DND-41 (cell line): ENCODE data around the gene TIGD6.

ENCODE experiments used
- ATAC-seq: fragments of 200-7000 bp; cut with Tn5 transposase; 3 replicates; pipeline ENCODE4 v1.9.1; 2021; ENCODE audit warnings: low read depth; ENCODE audit not compliant: insufficient read depth
- DNase-seq: peaks from one replicate; pipeline ENCODE4 v3.0.0-alpha.2; 2020
- H2AFZ ChIP-seq: 2 replicates; pipeline ENCODE4 v1.6.0; 2012; ENCODE audit warnings: low read depth, low read length
- H3K27ac ChIP-seq: 2 replicates; pipeline ENCODE4 v1.5.1; 2012; ENCODE audit warnings: low read length, inconsistent platforms
- H3K27me3 ChIP-seq: fragments of 200-600 bp; sonication (generic); 2 replicates; pipeline ENCODE4 v1.6.0; 2012; ENCODE audit warnings: low read length, mild to moderate bottlenecking, inconsistent platforms; ENCODE audit not compliant: insufficient read depth, poor library complexity
- H3K36me3 ChIP-seq: 2 replicates; pipeline ENCODE4 v1.5.1; 2012; ENCODE audit warnings: low read length, inconsistent platforms; ENCODE audit not compliant: insufficient read depth
- H3K4me1 ChIP-seq: 2 replicates; pipeline ENCODE4 v1.5.1; 2012; ENCODE audit warnings: mild to moderate bottlenecking, low read length; ENCODE audit not compliant: insufficient read depth
- H3K4me2 ChIP-seq: 2 replicates; pipeline ENCODE4 v1.6.0; 2012; ENCODE audit warnings: mild to moderate bottlenecking, moderate library complexity, low read length, inconsistent platforms; ENCODE audit not compliant: insufficient read depth
- H3K4me3 ChIP-seq, 2 experiments: fragments of 200-600 bp in 1 of 2; shearing (Covaris generic) in 1 of 2; 2 replicates each; pipeline ENCODE4 v1.5.1; 2012 to 2016; ENCODE audit warnings: inconsistent platforms in 2 of 2, low read length in 2 of 2, mild to moderate bottlenecking in 2 of 2, low read depth in 1 of 2, moderate library complexity in 1 of 2
- H3K79me2 ChIP-seq: 2 replicates; pipeline ENCODE4 v1.6.0; 2012; ENCODE audit warnings: low read length, inconsistent platforms; ENCODE audit not compliant: insufficient read depth
- H3K9ac ChIP-seq: 2 replicates; pipeline ENCODE4 v1.6.0; 2012; ENCODE audit warnings: low read depth, mild to moderate bottlenecking, inconsistent platforms, low read length, moderate library complexity
- H3K9me3 ChIP-seq: 2 replicates; pipeline ENCODE4 v1.5.1; 2012; ENCODE audit warnings: low read length, moderate library complexity, mild to moderate bottlenecking, inconsistent platforms; ENCODE audit not compliant: insufficient read depth, severe bottlenecking
- H4K20me1 ChIP-seq: 2 replicates; pipeline ENCODE4 v1.6.0; 2012; ENCODE audit warnings: low read length; ENCODE audit not compliant: insufficient read depth
- CTCF ChIP-seq: IDR thresholded peaks from 2 replicates; pipeline ENCODE4 v1.5.1; 2012; ENCODE audit warnings: borderline replicate concordance, low read length, moderate library complexity, mild to moderate bottlenecking; ENCODE audit not compliant: poor library complexity, severe bottlenecking; ENCODE audit errors: extremely low read depth
- EZH2 ChIP-seq: IDR thresholded peaks from 3 replicates; pipeline ENCODE4 v1.6.1; 2012; ENCODE audit warnings: borderline replicate concordance, low read depth, mild to moderate bottlenecking, moderate library complexity, low read length, inconsistent platforms; ENCODE audit not compliant: severe bottlenecking

Gene TIGD6

GRCh38 chr5:150014456-150014855, 14.0 kb upstream of the TIGD6 start:
- no peak for TF ChIP-seq CTCF
- TF ChIP-seq EZH2 = no peak
- H2AFZ ChIP-seq = no peak overlapping the region
- no peak overlapping the region for H3K4me3 ChIP-seq
- peaks cover 13% of the 10 kb centered on the region for H3K9me3 ChIP-seq
- peaks cover 99% of the 10 kb centered on the region for H3K36me3 ChIP-seq
- H3K4me1 ChIP-seq = no peaks in the 10 kb centered on the region
- H3K4me2 ChIP-seq = no peak overlapping the region
- no peak overlapping the region for H3K9ac ChIP-seq
- 0 out of 2 replicates have a peak, but pooled peaks cover 5% of the 10 kb centered on the region for H3K79me2 ChIP-seq
- H3K27ac ChIP-seq = no peak overlapping the region
- DNase-seq (no peak), ATAC-seq (no peak)
- no peaks in the 10 kb centered on the region for H3K27me3 ChIP-seq
- no peaks in the 10 kb centered on the region for H4K20me1 ChIP-seq

- no peak for DNase-seq
- peaks cover 99% of the 10 kb centered on the region for H3K36me3 ChIP-seq
- no peak overlapping the region for H3K27ac ChIP-seq
- H3K9me3 ChIP-seq = peaks cover 13% of the 10 kb centered on the region
- no peak overlapping the region for H2AFZ ChIP-seq
- H3K79me2 ChIP-seq = 0 out of 2 replicates have a peak, but pooled peaks cover 5% of the 10 kb centered on the region
- no peak overlapping the region for H3K4me3 ChIP-seq
- no peak overlapping the region for H3K4me2 ChIP-seq
- H3K9ac ChIP-seq = no peak overlapping the region
- no peaks in the 10 kb centered on the region for H3K27me3 ChIP-seq
- no peaks in the 10 kb centered on the region for H3K4me1 ChIP-seq
- TF ChIP-seq EZH2 (no peak), CTCF (no peak)
- ATAC-seq = no peak
- no peaks in the 10 kb centered on the region for H4K20me1 ChIP-seq
Observed at GRCh38 chr5:150013931-150014330, 13.5 kb upstream of the TIGD6 start.

- TF ChIP-seq EZH2 (no peak), CTCF (no peak)
- no peak for ATAC-seq
- no peaks in the 10 kb centered on the region for H3K27me3 ChIP-seq
- H3K4me2 ChIP-seq = no peak overlapping the region
- H3K4me3 ChIP-seq = no peak overlapping the region
- peaks cover 3% of the 10 kb centered on the region; the same call in 1 of the 2 replicates for H3K4me1 ChIP-seq
- H3K27ac ChIP-seq = no peak overlapping the region
- peaks cover 24% of the 10 kb centered on the region for H3K79me2 ChIP-seq
- H4K20me1 ChIP-seq = peaks cover 4% of the 10 kb centered on the region; the same call in 1 of the 2 replicates
- H3K9me3 ChIP-seq = peaks cover 3% of the 10 kb centered on the region
- no peak for DNase-seq
- H3K36me3 ChIP-seq = peaks cover 93% of the 10 kb centered on the region
- H3K9ac ChIP-seq = no peak overlapping the region
- H2AFZ ChIP-seq = no peak overlapping the region
Observed at GRCh38 chr5:150009671-150010387, 9.4 kb upstream of the TIGD6 start.
